NCI-H524 (cell line): Measurements from ENCODE around the gene TNFRSF1B.

Source experiments
- DNase-seq, 2 experiments: peaks; one replicate each; lab custom pipeline; 2025; lab: John Stamatoyannopoulos, UW

Gene TNFRSF1B

GRCh38 chr1:12142141-12142823, 24.5 kb upstream of the TNFRSF1B start:
- DNase-seq = no peak

- DNase-seq = no peak
Measured at GRCh38 chr1:12142891-12143630, 23.7 kb upstream of the TNFRSF1B start.

DNA sequence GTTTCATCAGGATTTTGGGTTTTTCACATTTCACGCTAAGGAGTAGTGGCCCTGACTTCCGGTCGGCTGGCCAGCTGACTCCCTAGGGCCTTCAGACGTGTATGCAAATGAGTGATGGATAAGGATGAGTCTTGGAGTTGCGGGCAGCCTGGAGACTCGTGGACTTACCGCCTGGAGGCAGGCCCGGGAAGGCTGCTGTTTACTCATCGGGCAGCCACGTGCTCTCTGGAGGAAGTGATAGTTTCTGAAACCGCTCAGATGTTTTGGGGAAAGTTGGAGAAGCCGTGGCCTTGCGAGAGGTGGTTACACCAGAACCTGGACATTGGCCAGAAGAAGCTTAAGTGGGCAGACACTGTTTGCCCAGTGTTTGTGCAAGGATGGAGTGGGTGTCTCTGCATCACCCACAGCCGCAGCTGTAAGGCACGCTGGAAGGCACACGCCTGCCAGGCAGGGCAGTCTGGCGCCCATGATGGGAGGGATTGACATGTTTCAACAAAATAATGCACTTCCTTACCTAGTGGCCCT, 23.1 kb upstream of the TNFRSF1B start:
- DNase-seq = no peak

DNA sequence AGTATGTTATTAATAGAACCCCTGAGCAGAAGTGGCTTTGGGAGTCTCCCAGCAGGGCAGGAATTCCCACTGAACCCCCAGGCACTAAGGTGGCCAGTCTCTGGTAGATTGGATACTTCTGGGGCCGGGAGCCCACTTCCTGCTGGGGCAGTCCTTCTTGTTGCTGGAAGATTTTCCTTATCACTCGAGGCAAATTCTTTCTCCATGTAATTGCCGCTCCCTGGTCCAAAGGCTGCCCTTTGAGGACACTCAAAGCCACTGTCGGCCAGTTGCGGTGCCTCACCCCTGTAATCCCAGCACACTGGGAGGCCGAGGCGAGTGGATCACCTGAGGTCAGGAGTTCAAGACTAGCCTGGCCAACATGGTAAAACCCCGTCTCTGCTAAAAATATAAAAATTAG, 22.6 kb upstream of the TNFRSF1B start:
- DNase-seq = no peak

GRCh38 chr1:12144969-12145368, 21.8 kb upstream of the TNFRSF1B start:
- DNase-seq = no peak

GRCh38 chr1:12145616-12146342, 21.0 kb upstream of the TNFRSF1B start:
- no peak for DNase-seq

GRCh38 chr1:12146343-12147112, 20.3 kb upstream of the TNFRSF1B start:
- no peak for DNase-seq

GRCh38 chr1:12147201-12147701, 19.5 kb upstream of the TNFRSF1B start:
- DNase-seq = no peak

DNA sequence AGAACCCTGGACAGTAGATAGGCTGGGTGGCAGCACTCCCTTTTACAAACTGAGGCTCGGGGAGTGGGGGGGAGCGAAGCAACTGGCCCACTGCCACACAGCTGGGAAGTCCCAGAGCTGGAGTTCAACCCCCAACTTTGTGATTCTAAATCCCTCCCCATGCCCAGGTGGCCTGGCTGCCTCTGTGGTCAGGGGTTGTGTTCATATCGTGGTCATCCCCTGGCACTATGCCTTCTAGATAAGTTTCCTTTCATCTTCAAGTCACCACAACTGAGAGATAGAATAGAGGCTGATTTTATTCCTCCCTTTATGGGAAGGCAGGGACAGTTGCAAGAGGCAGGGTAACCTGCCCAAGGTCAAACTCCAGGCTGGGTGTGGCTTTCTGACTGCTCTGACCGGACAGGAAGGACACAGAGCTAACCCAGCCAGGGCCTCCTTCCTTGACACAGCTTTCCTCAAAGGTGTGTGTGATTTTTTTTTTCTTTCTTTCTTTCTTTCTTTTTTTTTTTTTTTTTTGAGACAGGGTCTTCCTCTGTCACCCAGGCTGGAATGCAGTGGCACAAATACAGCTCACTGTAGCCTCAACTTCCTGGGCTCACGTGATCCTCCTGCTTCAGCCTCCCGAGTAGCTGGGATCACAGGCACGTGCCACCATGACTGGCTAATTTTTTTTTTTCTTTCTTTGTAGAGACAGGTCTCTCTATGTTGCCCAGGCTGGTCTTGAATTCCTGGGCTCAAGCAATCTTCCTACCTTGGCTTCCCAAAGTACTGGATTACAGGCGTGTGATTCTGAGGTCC, 18.4 kb upstream of the TNFRSF1B start:
- no peak for DNase-seq

DNA sequence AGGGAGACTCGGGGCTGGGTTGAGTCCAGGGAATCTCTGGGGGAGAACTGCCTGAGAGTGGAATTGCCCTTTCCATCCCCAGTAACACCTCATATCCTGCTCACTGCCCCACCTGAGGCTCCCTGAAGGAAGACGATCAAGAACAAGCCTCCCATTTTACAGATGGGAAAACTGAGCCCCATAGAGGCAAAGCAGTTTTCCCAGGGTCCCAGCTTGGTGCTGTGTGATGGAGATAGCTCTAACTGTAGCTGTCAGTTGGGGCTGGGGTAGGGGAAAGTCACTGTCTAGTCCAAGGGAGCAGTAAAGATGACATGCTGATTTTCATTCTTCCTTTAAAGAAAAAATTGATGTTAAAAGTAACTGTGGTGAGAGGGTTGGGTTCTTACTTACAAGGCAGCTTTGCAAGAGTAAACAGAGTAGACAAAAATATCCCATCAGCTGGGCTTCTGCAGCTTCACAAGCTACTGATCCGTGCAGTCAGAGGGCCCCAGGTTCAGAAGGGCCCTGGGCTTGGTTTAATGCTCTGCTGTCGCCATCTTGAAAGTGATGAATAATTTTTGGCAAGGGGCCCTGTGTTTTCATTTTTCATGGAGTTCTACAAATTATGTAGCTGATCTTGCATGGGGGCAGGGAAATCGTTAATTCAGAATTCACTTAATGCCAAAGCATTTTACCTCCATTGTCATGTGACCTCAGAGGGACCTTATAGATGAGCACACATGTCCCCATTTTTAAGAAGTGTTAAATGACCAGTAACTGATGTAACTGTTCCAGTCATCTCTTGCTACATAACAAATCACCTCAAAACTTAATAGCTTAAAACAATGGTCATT, 17.6 kb upstream of the TNFRSF1B start:
- DNase-seq = no peak

- DNase-seq = no peak
Measured at GRCh38 chr1:12149791-12150175, 17.0 kb upstream of the TNFRSF1B start.

- DNase-seq = no peak
Measured at GRCh38 chr1:12150456-12151200, 16.2 kb upstream of the TNFRSF1B start.

DNA sequence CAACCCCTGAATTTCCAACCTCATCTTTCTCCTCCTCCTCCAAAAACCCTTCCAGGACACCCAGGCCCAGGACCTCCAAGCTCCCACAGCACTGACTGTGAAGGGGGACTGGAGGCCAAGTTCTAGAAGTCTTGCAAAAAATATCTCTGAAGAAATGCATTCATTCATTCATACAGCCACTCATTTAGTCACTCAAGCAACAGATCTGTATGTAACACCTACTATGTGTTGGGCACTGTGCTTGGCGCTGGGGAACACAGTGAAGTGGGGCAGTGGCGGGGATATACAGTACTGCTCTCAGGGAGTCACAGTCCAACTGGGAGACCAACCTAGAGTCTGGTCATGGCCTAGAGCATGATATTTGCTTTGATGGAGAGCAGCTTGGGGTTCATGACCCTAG, 15.3 kb upstream of the TNFRSF1B start:
- no peak for DNase-seq

DNA sequence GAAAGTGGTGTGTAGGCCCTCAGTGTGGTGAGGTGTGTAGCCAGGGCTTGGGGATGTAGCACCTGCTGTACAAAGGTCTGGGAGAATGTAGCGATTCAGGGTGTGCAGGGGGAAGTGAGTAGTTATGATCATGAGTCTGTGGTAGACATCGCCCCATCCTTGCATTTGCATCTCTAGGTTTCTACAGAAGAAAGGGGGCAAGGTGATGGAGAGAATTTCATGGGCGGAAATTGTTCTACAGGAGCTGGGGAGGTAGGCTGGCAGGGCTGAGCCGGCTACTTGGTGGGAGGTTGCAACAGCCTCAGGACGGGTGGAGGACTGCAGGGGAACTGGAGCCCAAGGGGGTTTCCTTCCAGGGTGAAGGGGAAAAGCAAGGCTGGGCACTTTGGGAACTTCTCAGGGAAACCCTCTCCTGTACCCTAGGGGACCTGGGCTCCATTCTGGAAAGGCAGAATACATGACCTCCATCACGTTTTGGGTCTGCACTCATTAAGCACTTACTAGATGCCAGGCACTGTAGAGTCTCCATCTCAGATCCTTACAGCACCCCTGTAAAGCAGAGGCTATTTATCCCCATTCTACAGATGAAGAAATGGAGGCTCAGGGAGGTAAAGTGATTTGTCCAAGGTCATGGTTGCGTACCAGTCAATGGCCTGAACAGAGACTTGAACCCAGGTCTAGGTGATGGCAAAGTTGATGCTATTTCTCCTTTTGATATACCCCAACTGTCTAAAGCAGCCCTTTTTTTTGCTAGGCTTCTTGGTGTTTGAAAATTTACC, 14.5 kb upstream of the TNFRSF1B start:
- no peak for DNase-seq

DNA sequence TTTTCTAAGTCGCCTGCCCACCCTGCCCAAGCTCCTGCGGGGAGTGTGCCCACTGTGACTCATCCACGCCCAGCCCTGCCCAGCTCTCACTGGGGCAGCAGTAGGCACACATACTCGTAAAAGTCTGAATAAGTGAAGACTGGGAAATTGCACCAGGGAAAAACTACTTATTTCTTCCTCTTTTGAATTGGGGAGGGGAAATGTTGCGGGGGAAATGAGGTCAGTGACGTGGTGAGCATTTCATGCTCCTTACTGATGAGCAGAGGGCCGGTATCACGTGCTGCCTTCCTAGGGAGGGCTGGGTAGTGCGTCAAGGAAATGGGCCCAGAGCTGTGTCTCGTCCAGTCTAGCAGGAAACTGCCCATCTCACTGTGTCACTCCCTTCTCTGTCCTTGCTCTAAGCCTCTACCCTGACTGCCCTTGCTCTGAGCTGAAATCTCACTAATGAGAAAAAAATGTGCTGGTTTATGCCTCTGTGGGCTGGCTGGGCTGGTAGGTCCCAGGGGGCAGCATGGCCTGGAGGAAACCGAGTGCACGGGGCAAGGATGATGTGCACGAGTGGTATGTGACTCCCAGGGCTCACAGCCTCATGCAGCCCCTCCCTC, 13.5 kb upstream of the TNFRSF1B start:
- DNase-seq = no peak

DNA sequence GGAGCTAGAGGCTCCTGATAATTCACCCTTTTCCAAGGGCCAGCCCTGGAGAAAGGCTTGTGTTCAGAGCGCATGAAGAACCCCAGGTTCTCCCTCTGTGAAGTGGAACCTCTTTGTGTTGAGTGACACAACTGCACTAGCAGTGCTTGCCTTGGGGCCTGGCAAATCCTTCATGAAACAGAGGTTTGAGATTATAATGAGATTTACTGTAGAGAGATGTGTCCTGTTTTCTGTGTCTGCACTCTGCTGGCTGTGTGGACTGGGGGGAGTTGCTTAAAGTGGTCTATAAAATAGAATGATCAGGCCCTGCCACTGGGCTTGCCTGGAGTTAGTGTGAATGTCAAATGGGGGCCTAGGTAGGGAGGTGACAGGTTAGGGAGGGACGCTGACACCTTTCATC, 11.5 kb upstream of the TNFRSF1B start:
- no peak for DNase-seq

DNA sequence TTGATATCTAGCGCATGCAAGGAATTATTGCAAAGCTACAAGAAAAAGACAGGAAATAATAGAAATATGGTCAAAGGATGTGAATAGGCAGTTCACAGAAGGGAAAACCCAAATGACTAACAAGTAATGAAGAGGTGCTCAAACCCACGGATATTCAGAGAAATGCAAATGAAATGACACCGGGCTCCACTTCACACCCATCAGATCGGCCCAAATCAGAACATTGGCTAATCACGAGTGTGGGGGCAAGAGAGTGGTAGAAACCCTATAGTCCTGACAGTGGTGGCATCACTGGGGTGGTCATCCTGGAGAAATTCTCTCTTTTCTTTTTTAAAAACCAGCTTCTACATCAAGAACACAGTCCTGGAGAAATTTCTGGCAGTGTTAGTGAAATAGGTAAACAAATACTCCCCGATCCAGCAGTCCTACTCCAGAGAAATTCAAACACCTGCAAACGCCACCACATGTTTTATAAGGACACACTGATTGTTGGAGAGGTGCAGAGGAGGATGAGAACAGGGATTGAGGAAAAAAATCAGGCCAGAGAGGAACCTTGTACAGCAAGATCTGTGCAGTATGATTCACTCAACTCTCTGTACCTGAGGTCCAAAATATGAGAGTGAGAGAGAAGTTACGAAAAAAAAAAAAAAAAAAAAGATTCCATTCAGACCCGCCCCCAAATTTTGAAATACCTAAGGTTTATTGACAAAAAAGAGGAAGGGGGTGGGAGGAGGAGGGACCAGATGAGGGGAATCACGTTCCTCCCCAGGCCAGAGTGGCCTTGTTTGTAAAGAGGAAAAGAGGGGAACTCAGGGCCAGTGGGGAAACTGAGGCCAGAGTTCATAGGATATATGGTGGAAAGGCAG, 9.2 kb upstream of the TNFRSF1B start:
- no peak for DNase-seq
